MG63 (cell line): ENCODE results near the gene EIF2S1. TPM values are rescaled to one million over a fixed set of nuclear protein-coding genes. Genes with fewer than 3 reads are reported as not detected.
"Not testable (repeated sequence)": the region's sequence is repeated elsewhere in the genome, so short reads cannot be mapped to it uniquely, and the experiment has no call there.

Experiments used
- DNase-seq: peaks from one replicate; pipeline ENCODE4 v3.0.0-alpha.2; 2020
- H3K27me3 ChIP-seq: fragments of 250-450 bp; sonication (Bioruptor Pico); 2 replicates; pipeline ENCODE4 v1.5.1; 2020; ENCODE audit warnings: mild to moderate bottlenecking, moderate library complexity
- H3K36me3 ChIP-seq: fragments of 250-450 bp; sonication (Bioruptor Pico); 2 replicates; pipeline ENCODE4 v1.5.1; 2020; ENCODE audit warnings: mild to moderate bottlenecking, moderate library complexity
- H3K4me3 ChIP-seq: fragments of 250-450 bp; sonication (Bioruptor Pico); 2 replicates; pipeline ENCODE4 v1.5.1; 2020; ENCODE audit warnings: mild to moderate bottlenecking, moderate library complexity
- H3K9me3 ChIP-seq: fragments of 250-450 bp; sonication (Bioruptor Pico); 2 replicates; pipeline ENCODE4 v1.5.1; 2020; ENCODE audit warnings: mild to moderate bottlenecking, moderate library complexity
- total RNA-seq: library from RNA; depleted of rRNA; stranded (reverse); fragments of >200 nt; shearing (Covaris generic); gene quantifications from 2 replicates; pipeline ENCODE4 v1.2.3, GENCODE V29; 2014; ENCODE audit warnings: low replicate concordance

The EIF2S1 gene
- total RNA-seq, 1 experiment from 2014 or later = 284 TPM

DNA sequence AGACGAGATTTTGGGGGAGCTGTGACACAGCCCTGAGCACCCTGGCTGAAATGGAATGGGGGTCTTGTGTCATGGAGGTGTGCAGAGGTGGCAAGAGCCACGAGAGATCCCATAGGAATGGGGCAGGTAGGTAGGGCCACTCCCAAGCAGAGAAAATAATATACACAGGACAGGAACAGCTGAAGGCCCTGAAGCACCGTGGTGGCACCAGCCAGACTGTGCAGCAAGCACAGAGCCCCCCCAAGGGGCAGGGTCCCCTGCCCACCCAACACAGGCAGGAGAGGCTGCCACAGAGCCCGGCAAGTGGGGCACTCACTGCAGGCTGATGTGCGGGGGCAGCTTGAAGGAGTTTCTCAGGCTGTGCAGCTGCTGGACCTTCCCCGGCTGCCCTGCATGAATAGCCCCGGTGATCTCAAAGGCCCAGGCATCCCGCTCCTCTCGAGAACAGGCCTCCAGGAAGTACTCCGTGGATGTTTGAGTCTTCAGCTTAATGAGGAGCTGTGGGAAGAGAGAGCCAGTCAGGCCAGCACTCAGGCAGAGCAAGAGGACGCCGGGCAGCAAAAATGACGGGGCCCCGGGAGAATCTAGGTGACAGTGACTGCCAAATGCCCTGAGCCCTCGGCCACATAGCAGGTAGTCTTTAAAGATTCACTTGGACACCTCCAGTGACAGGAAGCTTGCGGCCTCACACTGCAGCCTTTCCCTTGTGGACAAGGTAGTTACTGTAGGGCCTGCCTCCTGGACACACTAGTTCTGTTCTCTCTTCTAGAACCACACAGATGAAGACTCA is 35.2 kb downstream of the EIF2S1 start:
- no peak for DNase-seq
- no peaks in the 10 kb centered on the region for H3K9me3 ChIP-seq
- no peak overlapping the region for H3K4me3 ChIP-seq
- H3K27me3 ChIP-seq = no peaks in the 10 kb centered on the region
- H3K36me3 ChIP-seq = no peaks in the 10 kb centered on the region

DNA sequence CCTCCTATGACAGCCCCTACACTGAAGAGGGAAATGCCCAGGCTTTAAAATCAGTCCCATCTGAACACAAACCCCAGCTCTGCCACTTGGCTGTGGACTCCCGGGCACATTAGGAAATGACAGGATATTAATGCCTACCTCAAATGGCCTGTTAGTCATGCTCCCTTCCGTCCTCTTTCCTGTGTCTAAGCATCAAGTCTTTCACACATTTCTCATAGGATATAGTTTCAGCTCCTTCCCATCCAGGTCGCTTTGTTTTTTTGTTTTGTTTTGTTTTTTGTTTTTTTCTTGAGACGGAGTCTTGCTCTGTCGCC is 35.7 kb downstream of the EIF2S1 start:
- H3K4me3 ChIP-seq = no peak overlapping the region

DNA sequence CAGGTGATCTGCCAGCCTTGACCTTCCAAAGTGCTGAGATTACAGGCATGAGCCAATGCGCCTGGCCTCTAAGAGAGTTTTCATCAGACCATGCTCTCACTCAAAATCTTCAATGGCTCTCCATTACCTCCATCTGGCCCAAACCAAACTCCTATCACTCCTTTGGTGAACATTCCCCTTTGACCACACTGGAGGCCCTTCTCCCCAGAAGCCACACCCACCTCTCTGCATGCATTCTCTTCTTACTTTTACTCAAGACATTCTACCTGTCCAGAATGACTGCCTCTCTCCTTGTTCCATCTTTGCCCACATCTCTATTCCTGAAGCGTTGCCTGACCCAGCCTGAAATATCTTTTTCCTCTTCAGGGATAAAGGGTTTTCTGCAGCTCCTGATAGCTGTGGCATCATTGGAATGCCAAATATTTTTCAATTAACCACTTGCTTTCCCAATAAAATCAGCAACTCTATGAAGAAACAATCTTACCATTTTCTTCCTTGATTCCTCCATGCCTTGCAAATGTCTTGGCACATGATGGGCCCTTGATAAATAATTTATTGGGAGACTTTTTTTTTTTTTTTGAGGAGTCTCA is 36.3 kb downstream of the EIF2S1 start:
- DNase-seq = no peak
- no peaks in the 10 kb centered on the region for H3K27me3 ChIP-seq
- H3K9me3 ChIP-seq = no peaks in the 10 kb centered on the region
- H3K36me3 ChIP-seq = no peaks in the 10 kb centered on the region
- no peak overlapping the region for H3K4me3 ChIP-seq

More for the DNA sequence above, 35.7 kb downstream of the EIF2S1 start:
- Histone ChIP-seq H3K27me3 (no peaks in the 10 kb centered on the region), H3K9me3 (no peaks in the 10 kb centered on the region), H3K36me3 (no peaks in the 10 kb centered on the region)
- no peak for DNase-seq

DNA sequence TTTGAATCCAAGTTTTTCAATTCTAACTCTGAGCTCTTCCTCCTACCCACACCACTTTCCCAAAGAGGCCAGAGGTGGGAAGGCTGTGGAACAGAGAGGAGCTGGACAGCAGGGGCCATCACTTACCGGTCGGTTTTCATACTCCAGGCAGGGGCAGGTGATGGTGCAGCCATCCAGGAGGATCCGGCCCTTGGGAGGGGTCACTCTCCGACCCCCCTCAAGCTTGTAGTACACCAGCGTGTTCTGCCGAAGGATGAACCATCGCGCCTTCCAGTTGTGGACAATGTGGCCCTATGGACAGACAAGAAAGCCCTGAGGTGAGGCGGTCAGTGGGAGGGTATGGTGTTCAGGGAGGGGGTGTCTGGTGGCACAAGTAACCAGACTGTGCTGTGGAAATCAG is 37.4 kb downstream of the EIF2S1 start:
- Histone ChIP-seq H3K9me3 (no peaks in the 10 kb centered on the region), H3K4me3 (no peak overlapping the region), H3K36me3 (no peaks in the 10 kb centered on the region), H3K27me3 (no peaks in the 10 kb centered on the region)
- DNase-seq = no peak

DNA sequence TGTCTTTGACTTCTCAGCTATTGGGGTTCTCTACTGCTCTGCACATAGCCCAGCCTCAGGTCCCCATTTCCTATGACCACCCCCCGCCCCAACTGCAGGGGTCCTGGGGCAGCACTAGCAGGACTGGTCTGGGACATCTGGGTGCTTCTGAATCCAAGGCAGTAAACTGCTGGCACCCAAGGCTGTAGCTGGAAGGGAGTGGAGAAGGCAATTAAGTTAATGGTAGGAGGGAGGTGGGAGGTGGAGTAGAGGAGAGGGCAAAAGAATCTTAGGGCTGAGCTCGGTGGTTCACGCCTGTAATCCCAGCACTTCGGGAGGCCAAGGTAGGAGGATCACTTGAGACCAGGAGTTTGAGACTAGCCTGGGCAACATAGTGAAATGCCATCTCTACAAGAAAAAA is 40.3 kb downstream of the EIF2S1 start:
- no peak overlapping the region for H3K4me3 ChIP-seq
- no peak for DNase-seq
- H3K36me3 ChIP-seq = no peaks in the 10 kb centered on the region
- H3K9me3 ChIP-seq = no peaks in the 10 kb centered on the region
- no peaks in the 10 kb centered on the region for H3K27me3 ChIP-seq

DNA sequence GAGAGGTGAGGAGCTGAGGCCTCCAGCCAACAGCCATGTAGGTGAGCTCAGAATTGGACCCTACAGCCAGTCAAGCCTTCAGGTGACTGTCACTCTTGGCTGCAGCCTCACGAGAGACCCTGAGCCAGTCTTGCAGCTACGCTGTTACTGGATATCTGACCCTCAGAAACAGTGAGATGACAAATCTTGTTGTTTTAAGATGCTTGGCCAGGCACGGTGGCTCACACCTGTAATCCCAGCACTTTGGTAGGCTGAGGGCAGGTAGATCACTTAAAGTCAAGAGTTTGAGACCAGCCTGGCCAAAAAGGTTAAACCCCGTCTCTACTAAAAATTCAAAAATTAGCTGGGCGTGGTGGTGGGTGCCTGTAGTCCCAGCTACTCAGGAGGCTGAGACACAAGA is 45.6 kb downstream of the EIF2S1 start:
- no peaks in the 10 kb centered on the region for H3K27me3 ChIP-seq
- H3K36me3 ChIP-seq = no peaks in the 10 kb centered on the region
- H3K4me3 ChIP-seq = no peak overlapping the region
- no peaks in the 10 kb centered on the region for H3K9me3 ChIP-seq
- no peak for DNase-seq

DNA sequence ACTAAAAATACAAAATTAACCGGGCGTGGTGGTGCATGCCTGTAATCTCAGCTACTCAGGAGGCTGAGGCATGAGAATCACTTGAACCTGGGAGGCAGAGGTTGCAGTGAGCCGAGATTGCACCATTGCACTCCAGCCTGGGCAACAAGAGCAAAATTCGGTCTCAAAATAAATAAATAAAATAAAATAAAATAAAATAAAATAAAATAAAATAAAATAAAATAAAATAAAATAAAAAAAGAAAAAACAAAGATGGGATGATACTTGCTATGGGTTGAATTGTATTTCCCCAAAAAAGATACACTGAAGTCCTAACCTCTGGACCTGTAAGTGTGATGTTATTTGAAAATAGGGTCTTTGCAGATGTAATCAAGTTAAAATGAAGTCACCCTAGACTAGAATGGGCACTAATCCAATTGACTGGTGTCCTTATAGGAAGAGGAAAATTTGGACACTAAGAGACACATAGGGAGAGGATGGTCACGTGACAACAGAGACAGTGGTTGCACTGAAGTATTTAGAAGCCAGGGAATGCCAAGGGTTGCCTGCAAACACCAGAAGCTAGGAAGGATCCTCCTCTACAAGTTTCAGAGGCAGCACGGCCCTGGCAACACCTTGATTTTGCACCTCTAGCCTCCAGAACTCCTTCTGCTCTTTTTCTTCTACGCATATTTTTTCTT is 48.1 kb downstream of the EIF2S1 start:
- not testable (repeated sequence) for H3K36me3 ChIP-seq, H3K9me3 ChIP-seq, H3K27me3 ChIP-seq, DNase-seq, H3K4me3 ChIP-seq

DNA sequence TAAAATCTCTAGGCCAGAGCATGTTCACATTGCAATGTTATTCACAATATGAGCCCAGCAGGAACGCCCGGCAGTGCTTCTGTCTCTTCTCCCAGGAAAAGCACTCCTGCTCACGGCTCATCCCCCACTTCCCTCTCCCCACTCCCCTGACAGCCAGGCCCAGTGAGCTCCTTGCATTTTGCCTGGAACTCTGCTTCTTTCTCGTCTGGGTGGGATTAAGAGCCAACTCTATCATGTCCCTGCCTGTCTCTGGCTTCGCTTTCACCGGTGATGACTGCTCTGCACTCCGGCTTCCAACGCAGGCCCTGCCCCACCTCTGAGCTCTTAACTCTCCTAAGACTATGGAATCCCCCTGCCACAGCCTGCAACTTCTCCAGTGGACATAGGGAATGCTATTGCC is 49.3 kb downstream of the EIF2S1 start:
- Histone ChIP-seq H3K36me3 (no peaks in the 10 kb centered on the region), H3K4me3 (no peak overlapping the region), H3K9me3 (no peaks in the 10 kb centered on the region), H3K27me3 (no peaks in the 10 kb centered on the region)
- no peak for DNase-seq

DNA sequence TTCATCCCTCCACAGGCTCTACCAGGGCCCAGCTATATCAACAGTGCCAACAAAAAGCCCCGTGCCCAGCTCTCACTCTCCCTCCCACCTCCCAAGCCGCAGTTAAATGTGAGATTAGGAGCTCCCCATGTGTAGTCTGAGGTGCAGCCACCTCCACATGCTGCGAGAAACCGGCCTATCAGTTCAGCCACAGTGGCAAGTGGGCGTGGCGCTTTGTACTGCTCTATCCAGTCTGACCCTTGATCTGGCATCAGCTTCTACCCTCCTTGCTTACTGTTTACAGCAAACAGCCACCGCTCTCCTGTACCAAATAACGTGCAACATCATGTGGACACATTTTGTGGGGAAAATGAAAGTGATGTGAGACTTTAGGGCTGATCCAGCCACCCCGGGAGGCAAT is 50.2 kb downstream of the EIF2S1 start:
- H3K36me3 ChIP-seq = no peaks in the 10 kb centered on the region
- no peaks in the 10 kb centered on the region for H3K9me3 ChIP-seq
- H3K4me3 ChIP-seq = no peak overlapping the region
- no peak for DNase-seq
- no peaks in the 10 kb centered on the region for H3K27me3 ChIP-seq

DNA sequence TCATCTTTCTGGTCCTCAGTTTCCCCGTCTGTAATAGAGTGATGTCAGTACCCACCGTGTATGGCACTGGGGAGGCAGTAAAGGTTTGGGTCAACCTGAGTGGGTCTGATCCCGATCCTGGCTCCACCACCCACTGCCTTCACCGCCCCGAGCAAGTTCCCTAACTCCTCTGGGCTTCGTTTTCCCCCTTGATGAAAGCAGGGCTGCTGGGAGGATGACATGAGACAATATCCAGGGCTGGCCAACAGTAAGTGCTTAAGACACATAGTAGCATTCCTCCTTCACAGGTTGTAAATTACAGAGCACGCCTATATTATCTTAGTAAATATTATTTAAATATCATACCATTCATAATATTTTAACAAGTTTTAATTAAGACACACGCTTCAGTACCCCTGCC is 51.2 kb downstream of the EIF2S1 start:
- DNase-seq = no peak
- Histone ChIP-seq H3K4me3 (no peak overlapping the region), H3K27me3 (no peaks in the 10 kb centered on the region), H3K9me3 (no peaks in the 10 kb centered on the region), H3K36me3 (no peaks in the 10 kb centered on the region)

DNA sequence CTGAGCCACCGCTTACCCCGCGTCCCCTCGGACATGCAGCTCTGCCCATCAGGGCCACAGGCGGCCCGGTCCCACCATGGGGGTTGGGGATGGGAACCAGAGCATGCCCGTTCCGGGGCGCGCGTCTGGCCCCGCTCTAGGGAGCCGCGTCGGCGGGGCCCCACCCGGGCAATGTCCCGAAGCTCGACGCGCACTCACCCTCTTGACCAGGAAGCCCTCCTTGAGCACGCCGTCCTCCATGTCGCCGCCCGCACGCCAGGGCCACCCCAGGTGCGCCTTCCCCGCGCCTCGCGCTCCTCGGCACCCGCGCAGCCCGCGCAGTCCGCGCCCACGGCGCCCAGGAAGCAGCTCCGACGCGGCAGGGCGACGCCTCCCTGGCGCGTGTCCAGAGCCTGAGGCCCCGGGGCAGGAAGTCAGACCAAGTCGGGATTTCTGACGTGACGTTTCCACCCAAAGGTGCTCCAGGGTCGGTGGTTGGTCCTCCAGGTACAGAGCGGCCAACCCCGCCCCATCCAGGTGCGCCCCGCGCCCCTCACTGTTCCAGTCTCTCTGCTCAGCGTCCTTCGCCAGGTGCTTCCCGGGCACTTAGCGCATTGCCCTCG is 51.8 kb downstream of the EIF2S1 start, which contains the start of gene PLEK2:
Gene PLEK2, minus strand, starts transcription at position 346 of the 602 bp plus-strand sequence. Its CDS starts 106 bp downstream, at position 240.
- Histone ChIP-seq H3K36me3 (no peaks in the 10 kb centered on the region), H3K9me3 (no peaks in the 10 kb centered on the region), H3K4me3 (no peak within 1 kb of the TSS), H3K27me3 (no peaks in the 10 kb centered on the region)
- peak; percentile 30 for DNase-seq

DNA sequence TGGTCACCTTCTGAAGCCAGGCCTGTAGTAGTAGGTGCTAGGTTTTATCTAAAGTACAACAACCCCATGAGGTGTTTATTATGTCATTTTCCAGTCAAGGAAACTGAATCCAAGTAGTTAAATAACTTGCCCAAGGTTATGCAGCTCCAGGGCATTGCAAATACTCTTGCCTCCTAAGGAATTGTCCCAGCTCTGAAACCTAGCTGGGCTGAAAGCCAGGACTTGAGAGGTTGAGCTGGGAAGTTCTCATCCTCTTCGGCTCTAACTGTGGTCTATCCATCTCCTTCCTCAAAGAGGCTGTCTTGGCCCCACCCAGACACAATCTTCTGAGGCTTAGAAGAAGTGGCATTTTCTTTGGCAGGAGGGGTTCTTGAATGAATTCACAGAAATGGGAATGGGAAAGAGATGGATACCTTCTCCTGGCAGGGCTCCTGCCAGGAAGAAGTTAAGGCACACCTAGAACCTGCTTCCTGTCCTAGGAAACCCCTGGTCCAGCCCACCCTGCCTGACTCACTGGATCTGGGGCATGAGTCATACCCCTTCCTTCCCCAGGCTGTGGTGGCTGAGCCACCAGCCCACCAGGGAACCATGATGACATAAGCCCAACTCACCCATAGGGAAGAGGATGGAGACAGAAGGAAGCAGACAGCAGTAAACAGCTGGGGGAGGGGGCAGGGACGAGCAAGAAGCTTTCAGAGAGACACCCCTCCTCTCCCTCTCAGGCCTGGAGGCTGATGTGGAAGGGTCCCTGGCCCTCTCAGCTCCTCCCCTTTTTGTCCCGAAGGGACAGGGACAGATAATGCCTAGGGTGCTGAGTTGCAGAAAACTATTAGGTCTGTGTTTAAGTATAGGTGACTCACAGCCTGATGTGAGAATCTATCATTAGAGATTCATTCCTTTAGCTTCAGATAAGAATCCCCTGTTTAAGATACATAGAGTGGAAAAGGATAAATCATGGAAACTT is 54.0 kb downstream of the EIF2S1 start:
- H3K36me3 ChIP-seq = no peaks in the 10 kb centered on the region
- no peaks in the 10 kb centered on the region for H3K27me3 ChIP-seq
- peak; percentile 84 for DNase-seq
- no peaks in the 10 kb centered on the region for H3K9me3 ChIP-seq
- no peak overlapping the region for H3K4me3 ChIP-seq

DNA sequence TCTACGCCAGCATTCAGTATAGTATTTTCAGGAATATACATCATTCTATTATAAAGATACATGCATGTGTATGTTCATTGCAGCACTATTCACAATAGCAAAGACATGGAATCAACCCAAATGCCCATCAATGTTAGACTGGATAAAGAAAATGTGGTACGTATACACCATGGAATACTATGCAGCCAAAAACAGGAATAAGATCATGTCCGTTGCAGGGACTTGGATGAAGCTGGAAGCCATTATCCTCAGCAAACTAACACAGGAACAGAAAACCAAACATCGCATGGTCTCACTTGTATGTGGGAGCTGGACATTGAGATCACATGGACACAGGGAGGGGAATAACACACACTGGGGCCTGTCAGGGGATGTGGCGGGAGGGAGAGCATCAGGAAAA is 55.5 kb downstream of the EIF2S1 start:
- H3K36me3 ChIP-seq, H3K27me3 ChIP-seq, H3K9me3 ChIP-seq, DNase-seq, H3K4me3 ChIP-seq: not testable (repeated sequence)

DNA sequence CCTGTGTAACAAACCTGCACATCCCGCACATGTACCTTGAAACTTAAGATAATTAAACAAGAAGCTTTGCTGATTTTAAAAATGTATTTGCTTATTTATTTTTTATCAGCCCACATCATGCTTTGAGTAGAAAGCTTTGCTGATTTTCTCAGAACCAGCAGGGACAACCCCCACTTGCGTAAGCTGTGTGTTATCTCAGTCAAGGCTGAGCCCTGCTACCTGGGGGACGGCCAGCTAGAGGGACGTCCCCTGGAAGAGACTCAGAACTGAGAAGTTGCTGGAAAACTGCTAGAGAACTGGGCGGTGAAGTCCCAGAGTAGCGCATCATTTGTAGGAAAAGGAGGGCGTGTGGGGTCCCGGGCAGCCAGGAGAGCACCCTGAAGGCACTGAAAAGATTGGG is 56.0 kb downstream of the EIF2S1 start:
- Histone ChIP-seq H3K9me3 (no peaks in the 10 kb centered on the region), H3K4me3 (no peak overlapping the region), H3K27me3 (no peaks in the 10 kb centered on the region), H3K36me3 (no peaks in the 10 kb centered on the region)
- no peak for DNase-seq

DNA sequence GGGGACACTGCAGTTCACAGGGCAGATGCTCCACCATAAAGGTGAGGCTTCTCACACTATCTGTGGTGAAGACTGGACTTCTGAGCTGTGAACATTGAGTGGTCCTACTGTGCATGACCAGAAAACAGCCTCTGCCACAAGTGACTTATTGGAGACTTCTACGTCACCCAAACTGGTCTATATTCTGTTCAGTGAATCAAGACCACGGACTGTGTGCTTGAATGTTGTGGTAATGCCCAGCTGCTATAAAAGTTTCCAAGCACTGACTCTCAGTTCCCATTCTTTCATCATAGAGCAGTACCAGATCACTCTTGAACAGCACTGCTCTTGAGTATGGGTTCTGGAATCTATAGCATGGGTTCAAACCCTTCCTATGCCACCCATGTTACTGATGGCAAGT is 56.7 kb downstream of the EIF2S1 start:
- H3K27me3 ChIP-seq = no peaks in the 10 kb centered on the region
- no peak overlapping the region for H3K4me3 ChIP-seq
- DNase-seq = no peak

DNA sequence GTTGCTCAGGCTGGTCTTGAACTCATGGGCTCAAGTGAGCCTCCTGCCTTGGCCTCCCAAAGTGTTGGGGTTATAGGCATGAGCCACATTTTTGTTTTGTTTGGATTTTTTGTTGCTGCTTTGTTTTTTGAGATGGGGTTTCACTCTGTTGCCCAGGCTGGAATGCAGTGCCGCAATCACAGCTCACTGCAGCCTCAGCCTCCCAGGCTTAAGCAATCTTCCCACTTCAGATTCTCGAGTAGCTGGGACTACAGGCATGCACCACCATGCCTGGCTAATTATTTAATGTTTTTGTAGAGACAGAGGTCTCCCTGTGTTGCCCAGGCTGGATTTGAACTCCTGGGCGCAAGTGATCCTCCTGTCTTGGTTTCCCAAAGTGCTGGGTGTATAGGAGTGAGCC is 57.5 kb downstream of the EIF2S1 start:
- no peak overlapping the region for H3K4me3 ChIP-seq

More for the DNA sequence above, 56.7 kb downstream of the EIF2S1 start:
- Histone ChIP-seq H3K9me3 (no peaks in the 10 kb centered on the region), H3K36me3 (no peaks in the 10 kb centered on the region)

More for the DNA sequence above, 57.5 kb downstream of the EIF2S1 start:
- Histone ChIP-seq H3K36me3 (no peaks in the 10 kb centered on the region), H3K27me3 (no peaks in the 10 kb centered on the region), H3K9me3 (no peaks in the 10 kb centered on the region)
- DNase-seq = no peak
